ENCODE data around the gene UHRF2. TPM values are rescaled to one million over a fixed set of nuclear protein-coding genes. Genes with fewer than 3 reads are reported as not detected.

The UHRF2 gene
- total RNA-seq, 1 donor from 2014 or later = 61.2 TPM

DNA sequence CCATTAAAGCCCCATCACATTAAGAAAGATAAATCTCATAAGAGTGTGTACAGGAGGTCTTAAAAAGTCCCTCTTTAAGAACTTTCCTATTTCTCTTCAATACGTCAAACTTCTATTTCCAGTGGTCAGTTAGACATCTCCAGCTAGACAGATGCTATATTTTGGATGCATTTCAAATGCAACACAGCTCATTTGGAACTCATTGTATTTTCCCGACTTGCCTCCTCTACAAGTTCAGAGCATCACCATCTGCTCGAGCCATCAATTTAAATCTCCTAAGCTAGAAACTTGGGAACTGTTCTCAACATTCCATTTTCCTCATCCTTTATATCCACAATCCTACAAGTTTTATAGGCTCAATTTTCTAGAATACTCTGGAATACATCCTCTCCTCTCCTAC, 3.2 kb upstream of the UHRF2 start:
- no peak for DNase-seq (ENCODE audit: low spot score in 2 of 2, unreplicated experiment in 2 of 2)
- no peaks in the 10 kb centered on the region for H3K36me3 Mint-ChIP-seq
- H3K4me1 Mint-ChIP-seq = peaks cover 8% of the 10 kb centered on the region
- no peak overlapping the region for H3K4me3 Mint-ChIP-seq
- H3K27me3 Mint-ChIP-seq (ENCODE audit: low read depth) = peaks cover 18% of the 10 kb centered on the region
- H3K27ac Mint-ChIP-seq = no peak overlapping the region
- TF ChIP-seq, protein P1, sequence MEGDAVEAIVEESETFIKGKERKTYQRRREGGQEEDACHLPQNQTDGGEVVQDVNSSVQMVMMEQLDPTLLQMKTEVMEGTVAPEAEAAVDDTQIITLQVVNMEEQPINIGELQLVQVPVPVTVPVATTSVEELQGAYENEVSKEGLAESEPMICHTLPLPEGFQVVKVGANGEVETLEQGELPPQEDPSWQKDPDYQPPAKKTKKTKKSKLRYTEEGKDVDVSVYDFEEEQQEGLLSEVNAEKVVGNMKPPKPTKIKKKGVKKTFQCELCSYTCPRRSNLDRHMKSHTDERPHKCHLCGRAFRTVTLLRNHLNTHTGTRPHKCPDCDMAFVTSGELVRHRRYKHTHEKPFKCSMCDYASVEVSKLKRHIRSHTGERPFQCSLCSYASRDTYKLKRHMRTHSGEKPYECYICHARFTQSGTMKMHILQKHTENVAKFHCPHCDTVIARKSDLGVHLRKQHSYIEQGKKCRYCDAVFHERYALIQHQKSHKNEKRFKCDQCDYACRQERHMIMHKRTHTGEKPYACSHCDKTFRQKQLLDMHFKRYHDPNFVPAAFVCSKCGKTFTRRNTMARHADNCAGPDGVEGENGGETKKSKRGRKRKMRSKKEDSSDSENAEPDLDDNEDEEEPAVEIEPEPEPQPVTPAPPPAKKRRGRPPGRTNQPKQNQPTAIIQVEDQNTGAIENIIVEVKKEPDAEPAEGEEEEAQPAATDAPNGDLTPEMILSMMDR (IDR thresholded peaks at IDR 0.05; ENCODE audit: unreplicated experiment) = no peak
- H3K9me3 Mint-ChIP-seq = no peaks in the 10 kb centered on the region

DNA sequence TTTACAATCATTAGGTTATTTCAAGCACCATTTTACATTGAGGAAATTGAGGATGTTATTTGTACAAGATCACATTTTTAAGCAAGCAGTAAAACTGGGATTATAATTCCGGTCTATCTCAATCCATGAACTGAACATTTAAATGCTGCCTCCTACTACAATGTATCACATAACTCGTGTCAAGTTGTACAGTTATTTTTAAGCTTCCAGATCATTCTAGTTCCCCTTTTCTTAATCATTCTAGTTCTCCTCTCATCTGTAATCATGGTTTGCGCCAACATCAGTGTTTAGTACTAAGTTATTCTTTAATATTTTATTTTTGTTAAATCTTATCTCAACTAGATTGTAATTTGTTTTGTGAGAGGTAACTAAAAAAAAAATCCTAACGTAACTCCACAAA, 2.4 kb upstream of the UHRF2 start:
- no peaks in the 10 kb centered on the region for H3K36me3 Mint-ChIP-seq
- peaks cover 16% of the 10 kb centered on the region for H3K4me1 Mint-ChIP-seq
- TF ChIP-seq, protein P1 (IDR thresholded peaks at IDR 0.05; ENCODE audit: unreplicated experiment) = no peak
- peaks cover 18% of the 10 kb centered on the region for H3K27me3 Mint-ChIP-seq (ENCODE audit: low read depth)
- no peak for DNase-seq (ENCODE audit: low spot score in 2 of 2, unreplicated experiment in 2 of 2)
- no peak overlapping the region for H3K4me3 Mint-ChIP-seq
- no peaks in the 10 kb centered on the region for H3K9me3 Mint-ChIP-seq
- H3K27ac Mint-ChIP-seq = no peak overlapping the region

DNA sequence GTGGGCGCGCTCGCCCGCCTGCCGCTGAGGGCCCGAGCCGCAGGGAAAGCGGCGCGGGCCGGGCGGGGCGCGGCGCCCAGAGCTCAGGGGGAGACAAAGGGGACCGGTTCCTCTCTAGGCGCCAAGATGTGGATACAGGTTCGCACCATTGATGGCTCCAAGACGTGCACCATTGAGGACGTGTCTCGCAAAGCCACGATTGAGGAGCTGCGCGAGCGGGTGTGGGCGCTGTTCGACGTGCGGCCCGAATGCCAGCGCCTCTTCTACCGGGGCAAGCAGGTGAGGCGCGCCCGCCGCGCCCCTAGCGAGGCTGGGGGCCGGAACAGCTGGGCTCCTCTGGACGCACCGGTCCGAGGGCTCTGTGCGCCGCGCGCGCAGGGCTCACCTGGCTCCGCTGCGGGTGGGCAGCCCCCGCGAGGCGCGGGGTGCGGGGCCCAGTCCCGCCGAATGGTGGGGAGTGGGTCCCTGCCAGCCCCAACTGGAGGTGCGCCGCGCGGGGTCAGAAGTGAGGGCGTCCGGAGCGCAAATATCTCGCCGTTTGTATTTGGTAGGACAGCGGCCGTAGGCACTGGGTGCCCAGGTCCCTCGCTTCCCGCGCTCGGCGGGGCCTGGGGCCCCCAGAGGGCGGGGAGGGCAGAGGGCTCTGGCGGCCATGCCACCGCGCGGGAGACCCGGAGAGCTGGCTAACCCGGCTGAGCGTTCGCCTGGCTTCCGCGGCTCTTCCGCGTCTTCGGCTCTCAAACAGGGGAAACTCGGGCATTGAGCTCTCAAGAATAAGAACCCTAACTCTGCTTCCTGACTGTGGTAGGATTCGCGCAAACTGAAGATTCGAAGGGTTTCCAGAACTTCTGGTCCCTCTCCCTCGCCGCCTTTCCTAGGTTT, 607 bp downstream of the UHRF2 start:
- peaks cover 30% of the 10 kb centered on the region for H3K4me1 Mint-ChIP-seq
- DNase-seq (ENCODE audit: low spot score in 2 of 2, unreplicated experiment in 2 of 2) = peak in 1 of 2 experiments; percentile 59
- H3K36me3 Mint-ChIP-seq = peaks cover 3% of the 10 kb centered on the region
- peaks cover 11% of the 10 kb centered on the region for H3K27me3 Mint-ChIP-seq (ENCODE audit: low read depth)
- H3K4me3 Mint-ChIP-seq = peak overlapping the region; percentile 84
- H3K9me3 Mint-ChIP-seq = no peaks in the 10 kb centered on the region
- peak overlapping the region; percentile 90 for H3K27ac Mint-ChIP-seq
- TF ChIP-seq, protein P1 (IDR thresholded peaks at IDR 0.05; ENCODE audit: unreplicated experiment) = no peak

DNA sequence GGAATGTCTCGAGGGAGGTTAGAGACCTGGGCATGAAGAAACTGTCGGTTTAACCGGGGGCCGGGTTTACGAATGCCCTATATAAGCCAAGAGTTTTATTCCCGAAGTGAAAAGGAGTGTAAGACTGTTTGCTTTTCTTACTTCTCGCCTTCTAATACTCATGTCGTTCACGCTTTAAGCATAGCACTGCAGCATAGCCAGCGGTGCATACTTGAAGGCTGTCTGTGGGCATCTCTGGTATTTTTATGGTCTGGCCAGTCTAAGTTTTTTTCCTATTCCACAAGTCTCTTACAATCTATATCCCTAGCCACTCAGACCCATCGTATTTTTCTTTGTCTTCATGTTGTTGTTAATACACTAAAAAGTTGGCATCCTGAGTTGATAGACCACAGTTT, 1.2 kb downstream of the UHRF2 start:
- H3K9me3 Mint-ChIP-seq = no peaks in the 10 kb centered on the region
- peak overlapping the region; percentile 90 for H3K27ac Mint-ChIP-seq
- peak overlapping the region; percentile 84 for H3K4me3 Mint-ChIP-seq
- peaks cover 9% of the 10 kb centered on the region for H3K27me3 Mint-ChIP-seq (ENCODE audit: low read depth)
- H3K36me3 Mint-ChIP-seq = peaks cover 3% of the 10 kb centered on the region
- peaks cover 35% of the 10 kb centered on the region for H3K4me1 Mint-ChIP-seq
- TF ChIP-seq, protein P1 (IDR thresholded peaks at IDR 0.05; ENCODE audit: unreplicated experiment) = no peak
- DNase-seq (ENCODE audit: low spot score in 2 of 2, unreplicated experiment in 2 of 2) = no peak

DNA sequence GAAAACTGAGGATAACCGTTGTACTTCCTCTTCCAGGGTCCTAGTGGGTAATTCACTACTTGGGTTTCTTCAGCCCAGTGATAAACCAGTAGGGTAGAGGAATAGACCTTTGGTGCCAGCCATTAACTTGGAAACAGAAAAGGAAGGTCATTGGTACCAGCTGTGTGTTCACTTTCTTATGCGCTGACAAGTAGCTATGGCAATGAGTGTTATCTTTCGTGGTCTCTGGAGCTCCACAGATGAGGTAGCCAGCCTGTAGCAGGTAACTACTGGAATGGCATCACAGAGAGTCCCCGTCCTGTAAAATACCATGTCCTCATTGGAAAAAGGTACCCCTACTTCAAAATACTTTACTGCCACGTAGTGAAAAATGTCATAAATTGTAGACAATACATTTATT, 2.3 kb downstream of the UHRF2 start:
- DNase-seq (ENCODE audit: low spot score in 2 of 2, unreplicated experiment in 2 of 2) = no peak
- Mint-ChIP-seq H3K27me3 (ENCODE audit: low read depth) (peaks cover under 1% of the 10 kb centered on the region), H3K27ac (peak overlapping the region; percentile 90), H3K9me3 (no peaks in the 10 kb centered on the region), H3K36me3 (peaks cover 3% of the 10 kb centered on the region), H3K4me3 (peak overlapping the region; percentile 84), H3K4me1 (peaks cover 36% of the 10 kb centered on the region)
- TF ChIP-seq, protein P1 (IDR thresholded peaks at IDR 0.05; ENCODE audit: unreplicated experiment) = no peak
